ENCODE measurements around the gene INSR.

Gene INSR

GRCh38 chr19:7132054-7132453 is 162.2 kb downstream of the INSR start:
- no peak for DNase-seq

GRCh38 chr19:7130043-7130442 is 164.2 kb downstream of the INSR start:
- DNase-seq = no peak

GRCh38 chr19:7126132-7126531 is 168.1 kb downstream of the INSR start:
- DNase-seq = no peak

- no peak for DNase-seq
These were observed 169.0 kb downstream of the INSR start for GRCh38 chr19:7125221-7125620.

- DNase-seq = no peak
These were observed 169.4 kb downstream of the INSR start for GRCh38 chr19:7124782-7125181.

- DNase-seq = no peak
These were observed 171.5 kb downstream of the INSR start for GRCh38 chr19:7122701-7123100.

GRCh38 chr19:7120499-7120898 is 173.7 kb downstream of the INSR start:
- DNase-seq = no peak

GRCh38 chr19:7119582-7119981 is 174.6 kb downstream of the INSR start:
- DNase-seq = no peak

- no peak for DNase-seq
These were observed 177.0 kb downstream of the INSR start for GRCh38 chr19:7117248-7117647.

- no peak for DNase-seq
These were observed 178.5 kb downstream of the INSR start for GRCh38 chr19:7115721-7116120.

- no peak for DNase-seq
These were observed 181.0 kb downstream of the INSR start for GRCh38 chr19:7113233-7113632.

GRCh38 chr19:7112675-7113074 is 181.5 kb downstream of the INSR start:
- no peak for DNase-seq

- no peak for DNase-seq
These were observed 184.4 kb downstream of the INSR start for GRCh38 chr19:7109678-7110289.

GRCh38 chr19:7106711-7107657 is 187.2 kb downstream of the INSR start:
- DNase-seq = no peak

GRCh38 chr19:7104747-7105447 is 189.3 kb downstream of the INSR start:
- DNase-seq = no peak

GRCh38 chr19:7101498-7102253 is 192.5 kb downstream of the INSR start:
- DNase-seq = no peak

GRCh38 chr19:7099597-7099921 is 194.7 kb downstream of the INSR start:
- DNase-seq = no peak

- peak; percentile 92 for DNase-seq
These were observed 195.3 kb downstream of the INSR start for GRCh38 chr19:7098701-7099596.

GRCh38 chr19:7098096-7098495 is 196.1 kb downstream of the INSR start:
- DNase-seq = no peak

- DNase-seq = no peak
These were observed 205.2 kb downstream of the INSR start for GRCh38 chr19:7088999-7089398.

- peak; percentile 26 for DNase-seq
These were observed 210.9 kb downstream of the INSR start for GRCh38 chr19:7083076-7083956.

Measured in activated CD8-positive, alpha-beta memory T cell treated with anti-CD3 and anti-CD28 coated beads, Interleukin-2, amount 50 U/mL, for 48 hours (primary cell).